Lower lobe of right lung (tissue), 2 donors: ENCODE measurements around the gene C2CD3. TPM values are rescaled to one million over a fixed set of nuclear protein-coding genes. Genes with fewer than 3 reads are reported as not detected.

Experiments used
- ATAC-seq, 2 donors: fragments of 200-7000 bp; cut with Tn5 transposase; one replicate each; pipeline ENCODE4 v1.9.1; 2020 to 2022; ENCODE audit warnings: mild to moderate bottlenecking in 2 of 2, moderate library complexity in 2 of 2
- DNase-seq: peaks from one replicate; pipeline ENCODE4 v3.0.0-alpha.2; 2020
- H3K27ac ChIP-seq: fragments of 200-600 bp; one replicate; pipeline ENCODE4 v1.8.0; 2022
- H3K27me3 ChIP-seq: fragments of 200-600 bp; one replicate; pipeline ENCODE4 v1.8.0; 2022; ENCODE audit warnings: low read depth
- H3K36me3 ChIP-seq: fragments of 200-600 bp; one replicate; pipeline ENCODE4 v1.8.0; 2022; ENCODE audit warnings: mild to moderate bottlenecking
- H3K4me1 ChIP-seq: fragments of 200-600 bp; one replicate; pipeline ENCODE4 v1.8.0; 2022
- H3K4me3 ChIP-seq: fragments of 200-600 bp; one replicate; pipeline ENCODE4 v1.8.0; 2022; ENCODE audit warnings: mild to moderate bottlenecking
- H3K9me3 ChIP-seq: fragments of 200-600 bp; one replicate; pipeline ENCODE4 v1.8.0; 2022
- intact Hi-C: fragments of 100-400 bp; cut with DNase I; formaldehyde crosslinking; loops from one replicate; pipeline ENCODE4 v1.11.0; 2022
- total RNA-seq: library from RNA; stranded (reverse); fragmentation: NEBNext Ultra II Directional; extraction: Animal tissue kit (Norgen Biotek cat#: 25700); gene quantifications from one replicate; pipeline ENCODE4 v1.2.1, GENCODE V29; 2021
- TF ChIP-seq, protein P1 (sequence below): fragments of 200-600 bp; IDR thresholded peaks from one replicate; pipeline ENCODE4 v1.8.0; 2022; ENCODE audit warnings: antibody characterized with exemption, mild to moderate bottlenecking
- donor health status: DM: no; HTN: yes; CAD: no; lungs with severe emphysema.

C2CD3 gene
- total RNA-seq, 1 donor from 2014 or later, result 31.0 TPM

DNA sequence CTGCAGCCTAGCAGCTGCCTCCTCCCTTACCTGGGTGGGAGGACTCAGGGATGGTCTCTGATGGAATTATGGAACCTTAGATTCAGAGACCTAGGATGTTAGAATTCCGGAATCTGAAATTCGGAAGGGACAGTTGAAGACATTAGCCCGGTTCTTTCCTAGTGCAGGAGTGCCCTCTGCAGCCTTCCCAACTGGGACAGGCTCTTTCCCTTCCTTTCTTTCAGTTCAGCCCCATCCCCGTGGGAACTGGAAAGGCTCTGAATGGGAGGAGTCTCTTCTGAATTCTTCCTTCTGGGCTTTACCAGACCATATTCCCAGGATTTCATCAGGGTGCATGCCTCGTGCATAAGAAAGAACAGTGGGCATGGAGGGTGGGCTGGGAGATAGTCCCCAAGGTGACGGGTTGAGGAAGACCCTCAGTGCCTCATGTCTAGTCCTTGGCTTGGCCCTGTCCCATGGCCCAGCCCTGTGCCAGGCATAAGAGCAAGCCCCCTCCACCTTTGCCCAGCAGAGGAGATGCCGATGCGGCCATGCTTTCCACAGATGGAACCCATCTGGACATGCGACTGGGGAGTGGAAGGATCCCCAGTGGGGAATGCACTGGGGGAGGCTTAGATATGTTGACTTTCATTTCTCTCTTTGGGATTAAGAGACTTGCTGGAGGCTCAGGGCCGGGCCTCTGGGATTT lies 205.6 kb downstream of the C2CD3 start:
- TF ChIP-seq, protein P1, sequence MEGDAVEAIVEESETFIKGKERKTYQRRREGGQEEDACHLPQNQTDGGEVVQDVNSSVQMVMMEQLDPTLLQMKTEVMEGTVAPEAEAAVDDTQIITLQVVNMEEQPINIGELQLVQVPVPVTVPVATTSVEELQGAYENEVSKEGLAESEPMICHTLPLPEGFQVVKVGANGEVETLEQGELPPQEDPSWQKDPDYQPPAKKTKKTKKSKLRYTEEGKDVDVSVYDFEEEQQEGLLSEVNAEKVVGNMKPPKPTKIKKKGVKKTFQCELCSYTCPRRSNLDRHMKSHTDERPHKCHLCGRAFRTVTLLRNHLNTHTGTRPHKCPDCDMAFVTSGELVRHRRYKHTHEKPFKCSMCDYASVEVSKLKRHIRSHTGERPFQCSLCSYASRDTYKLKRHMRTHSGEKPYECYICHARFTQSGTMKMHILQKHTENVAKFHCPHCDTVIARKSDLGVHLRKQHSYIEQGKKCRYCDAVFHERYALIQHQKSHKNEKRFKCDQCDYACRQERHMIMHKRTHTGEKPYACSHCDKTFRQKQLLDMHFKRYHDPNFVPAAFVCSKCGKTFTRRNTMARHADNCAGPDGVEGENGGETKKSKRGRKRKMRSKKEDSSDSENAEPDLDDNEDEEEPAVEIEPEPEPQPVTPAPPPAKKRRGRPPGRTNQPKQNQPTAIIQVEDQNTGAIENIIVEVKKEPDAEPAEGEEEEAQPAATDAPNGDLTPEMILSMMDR, result no peak
- H3K36me3 ChIP-seq, result no peaks in the 10 kb centered on the region

DNA sequence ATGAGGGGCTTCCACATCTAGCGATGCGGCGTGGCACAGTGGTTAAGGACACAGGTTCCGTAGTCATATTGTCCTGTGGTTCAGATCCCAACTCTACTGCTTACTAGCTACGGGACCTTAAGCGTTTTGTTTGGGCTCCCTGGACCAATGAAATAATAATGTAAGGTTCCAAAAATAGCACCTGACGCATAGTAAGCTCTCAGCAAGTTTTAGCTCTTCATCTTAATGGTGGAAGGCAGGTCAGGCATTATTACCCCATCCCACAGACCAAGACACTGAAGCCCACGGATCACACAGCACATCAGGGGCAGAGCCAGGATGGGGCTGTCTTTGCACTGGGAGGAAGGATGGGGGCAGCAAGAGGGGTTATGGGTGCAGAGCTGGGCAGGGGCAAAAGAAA lies 206.9 kb downstream of the C2CD3 start:
- intact Hi-C loops, result no loop called here
- DNase-seq (no peak), ATAC-seq (peak in 1 of 2 donors; percentile 6)
- H3K36me3 ChIP-seq, result no peaks in the 10 kb centered on the region
- TF ChIP-seq, protein P1, result no peak
- no peaks in the 10 kb centered on the region for H3K9me3 ChIP-seq
- no peak overlapping the region for H3K27ac ChIP-seq
- H3K27me3 ChIP-seq, result no peaks in the 10 kb centered on the region
- no peaks in the 10 kb centered on the region for H3K4me1 ChIP-seq
- H3K4me3 ChIP-seq, result no peak overlapping the region

More for the DNA sequence above, 205.6 kb downstream of the C2CD3 start:
- H3K4me1 ChIP-seq, result no peaks in the 10 kb centered on the region
- no peak overlapping the region for H3K27ac ChIP-seq
- no peak overlapping the region for H3K4me3 ChIP-seq
- no peaks in the 10 kb centered on the region for H3K27me3 ChIP-seq
- H3K9me3 ChIP-seq, result no peaks in the 10 kb centered on the region
- intact Hi-C loops, result no loop called here
- DNase-seq, result no peak
- no peak for ATAC-seq

Other genes with a start within 250 kb of the C2CD3 start
- gene DNAJB13, start 220.0 kb downstream of the C2CD3 start, total RNA-seq, result 7.5 TPM
- 83.5 TPM for gene UCP2, start 188.2 kb downstream of the C2CD3 start, total RNA-seq
- 3.1 TPM for gene UCP3, start 161.9 kb downstream of the C2CD3 start, total RNA-seq
- gene PPME1, start 287 bp upstream of the C2CD3 start, total RNA-seq, result 29.4 TPM
- 0.56 TPM for gene P4HA3, start 140.6 kb upstream of the C2CD3 start, total RNA-seq
- 5.2 TPM for gene PGM2L1, start 227.4 kb upstream of the C2CD3 start, total RNA-seq